Endothelial cell of umbilical vein (primary cell): ENCODE data around the gene RNF222. TPM values are rescaled to one million over a fixed set of nuclear protein-coding genes. Genes with fewer than 3 reads are reported as not detected.

Experiments used
- BruUV-seq: library from RNA; stranded (reverse); fragments of 400-500 nt; replicated peaks from 2 replicates; lab custom pipeline; 2021; lab: Mats Ljungman, UMichigan
- CTCF ChIA-PET: fragments of 300-600, 350-600 bp; sonication (Branson Sonifier 250); formaldehyde crosslinking; loops from one replicate; lab custom pipeline; 2021; ENCODE audit warnings: antibody characterized with exemption, inconsistent platforms; lab: Charles Lee
- POLR2A ChIA-PET: fragments of 300-600, 350-600 bp; sonication (Branson Sonifier 250); formaldehyde crosslinking; loops from one replicate; lab custom pipeline; 2021; ENCODE audit warnings: antibody characterized with exemption, inconsistent platforms; lab: Charles Lee
- DNase-seq: peaks from one replicate; pipeline ENCODE4 v3.0.0-alpha.2; 2011; ENCODE audit warnings: low read depth, low spot score
- FAIRE-seq: peaks from 2 replicates; lab custom pipeline; 2011; peaks lifted over from hg19 to GRCh38; lab: Jason Lieb, UNC
- H2AFZ ChIP-seq: 2 replicates; pipeline ENCODE4 v1.6.0; 2012; ENCODE audit warnings: low read depth, low read length, control low read depth, inconsistent platforms
- H3K27ac ChIP-seq: 2 replicates; pipeline ENCODE4 v1.5.1; 2011; ENCODE audit warnings: low read depth, mild to moderate bottlenecking, control low read depth, low read length, moderate library complexity; ENCODE audit not compliant: insufficient read depth
- H3K27me3 ChIP-seq, 2 experiments: 2 replicates each; pipeline versions ENCODE4 v1.6.0 to v1.6.1; 2011; ENCODE audit warnings: low read length in 2 of 2, mixed read lengths in 1 of 2; ENCODE audit not compliant: control insufficient read depth in 2 of 2, insufficient read depth in 2 of 2
- H3K36me3 ChIP-seq, 2 experiments: 2 replicates in 1 of 2; 3 replicates in 1 of 2; pipeline ENCODE4 v1.5.1; 2011; ENCODE audit warnings: low read length in 2 of 2, mild to moderate bottlenecking in 1 of 2, moderate library complexity in 1 of 2; ENCODE audit not compliant: control insufficient read depth in 2 of 2, insufficient read depth in 2 of 2; ENCODE audit errors: extremely low read depth in 1 of 2
- H3K4me1 ChIP-seq: 3 replicates; pipeline ENCODE4 v1.5.1; 2011; ENCODE audit warnings: mild to moderate bottlenecking, low read length; ENCODE audit not compliant: control insufficient read depth, insufficient read depth; ENCODE audit errors: extremely low read depth
- H3K4me2 ChIP-seq: 2 replicates; pipeline ENCODE4 v1.6.1; 2011; ENCODE audit warnings: low read length, control low read depth, mixed read lengths; ENCODE audit not compliant: insufficient read depth
- H3K4me3 ChIP-seq, 3 experiments: fragments of 200-600 bp in 1 of 3; sonication (generic), shearing (Covaris generic) in 1 of 3; replicated peaks in 1 of 3; 2 replicates each; pipeline ENCODE4 v1.5.1; 2011 to 2016; ENCODE audit warnings: control low read depth in 3 of 3, low read length in 3 of 3, mild to moderate bottlenecking in 2 of 3, inconsistent platforms in 1 of 3, low read depth in 1 of 3, moderate library complexity in 1 of 3; ENCODE audit not compliant: insufficient read depth in 1 of 3
- H3K79me2 ChIP-seq: 2 replicates; pipeline ENCODE4 v1.6.0; 2012; ENCODE audit warnings: low read length, inconsistent platforms; ENCODE audit not compliant: control insufficient read depth, insufficient read depth
- H3K9ac ChIP-seq: replicated peaks from 2 replicates; pipeline ENCODE3; 2011; ENCODE audit warnings: low read length, control low read depth; ENCODE audit not compliant: insufficient read depth; ENCODE audit errors: extremely low read depth
- H3K9me1 ChIP-seq: replicated peaks from 3 replicates; pipeline ENCODE4 v1.6.0; 2011; ENCODE audit warnings: mild to moderate bottlenecking, low read length; ENCODE audit not compliant: control insufficient read depth, insufficient read depth; ENCODE audit errors: extremely low read depth
- H3K9me3 ChIP-seq: replicated peaks from 2 replicates; pipeline ENCODE4 v1.5.1; 2012; ENCODE audit warnings: low read length, inconsistent platforms; ENCODE audit not compliant: control insufficient read depth, insufficient read depth
- H4K20me1 ChIP-seq: replicated peaks from 2 replicates; pipeline ENCODE3; 2011; ENCODE audit warnings: mild to moderate bottlenecking, low read length; ENCODE audit not compliant: control insufficient read depth, insufficient read depth; ENCODE audit errors: extremely low read depth
- CTCF ChIP-seq, 2 donors: IDR thresholded peaks; 1 replicate in 1 of 2; 2 replicates in 1 of 2; pipeline ENCODE4 v1.5.1; 2011; ENCODE audit warnings: low read length in 2 of 2, mild to moderate bottlenecking in 2 of 2, moderate library complexity in 2 of 2, control low read depth in 1 of 2, inconsistent platforms in 1 of 2, low read depth in 1 of 2; ENCODE audit not compliant: insufficient read depth in 1 of 2; ENCODE audit errors: extremely low read depth in 1 of 2
- EZH2 ChIP-seq: IDR thresholded peaks from 2 replicates; pipeline ENCODE4 v1.6.1; 2012; ENCODE audit warnings: borderline replicate concordance, low read depth, mild to moderate bottlenecking, moderate library complexity, low read length, inconsistent platforms; ENCODE audit not compliant: severe bottlenecking
- FOS ChIP-seq: IDR thresholded peaks from 2 replicates; pipeline ENCODE4 v1.6.1; 2011; ENCODE audit warnings: mild to moderate bottlenecking, low read length, moderate library complexity, borderline replicate concordance; ENCODE audit not compliant: insufficient read depth
- GATA2 ChIP-seq: IDR thresholded peaks from 2 replicates; pipeline ENCODE4 v1.7.0; 2011; ENCODE audit warnings: low read depth, mild to moderate bottlenecking, moderate library complexity, mixed read lengths, low read length; ENCODE audit not compliant: insufficient read length, insufficient read depth
- JUN ChIP-seq: IDR thresholded peaks from 2 replicates; pipeline ENCODE4 v1.6.1; 2011; ENCODE audit warnings: borderline replicate concordance, low read depth; ENCODE audit not compliant: insufficient read length, insufficient read depth
- MAX ChIP-seq: IDR thresholded peaks from 2 replicates; pipeline ENCODE4 v1.6.1; 2011; ENCODE audit not compliant: insufficient read depth, insufficient read length
- MYC ChIP-seq: IDR thresholded peaks from one replicate; pipeline ENCODE4 v1.6.1; 2011; ENCODE audit warnings: mild to moderate bottlenecking, low read depth, low read length
- POLR2A ChIP-seq: IDR thresholded peaks from 2 replicates; pipeline ENCODE4 v1.6.1; 2012; ENCODE audit warnings: low read depth, mild to moderate bottlenecking, control low read depth, low read length
- POLR2AphosphoS5 ChIP-seq: IDR thresholded peaks from 2 replicates; pipeline ENCODE4 v1.6.1; 2012; ENCODE audit warnings: low read depth, mild to moderate bottlenecking, control low read depth, low read length, moderate library complexity; ENCODE audit not compliant: insufficient read depth
- dilution Hi-C: fragments of 300-500 bp; cut with MboI; formaldehyde crosslinking; loops from one replicate; pipeline ENCODE4 v1.15.0; 2019; ENCODE audit warnings: low sequenced_read_pairs; ENCODE audit not compliant: extremely low pct_ligation_motif_present
- intact Hi-C: fragments of 100-400 bp; cut with micrococcal nuclease; formaldehyde crosslinking; loops from one replicate; pipeline ENCODE4 v1.10.0; 2022
- polyA plus RNA-seq, 4 experiments: library from polyadenylated mRNA; depleted of rRNA in 3 of 4; stranded (reverse) in 3 of 4; unstranded in 1 of 4; fragments of >200 nt; gene quantifications; 2 replicates each; pipeline versions ENCODE4 v1.2.1 to v1.2.3, GENCODE V29; 2011 to 2012; ENCODE audit warnings: missing spikeins in 1 of 4
- total RNA-seq: library from RNA; stranded (reverse); gene quantifications from 2 replicates; pipeline ENCODE4 v1.2.3, GENCODE V29; 2021

Gene RNF222
- total and polyA plus RNA-seq, 2 donors (not counting 3 experiments of a cell fraction or from before 2014, with no cell fraction given): not detected

GRCh38 chr17:8435245-8436168 is 37.9 kb upstream of the RNF222 start, which contains the start of gene NDEL1:
Gene NDEL1, plus strand, starts transcription at chr17:8435884. Its CDS starts 8,388 bp downstream, at chr17:8444272.
- ChIA-PET CTCF (interaction anchor here (0.5 to 2.9 kb wide), 7 partner anchors 10 to 350 kb away, joined by 3 to 12 read pairs (median 5); no protein-coding TSS in a partner anchor), POLR2A (interaction anchor here (0.7 to 1.0 kb wide), 7 partner anchors 10 to 225 kb away, joined by 3 to 10 read pairs (median 3); partner anchors contain the start of gene AURKB)
- Histone ChIP-seq H3K4me2 (peak within 1 kb of the TSS; percentile 93), H2AFZ (peak within 1 kb of the TSS; percentile 84), H3K27ac (peak within 1 kb of the TSS; percentile 86), H3K27me3 (no peaks in the 10 kb centered on the region), H3K4me1 (peaks cover 12% of the 10 kb centered on the region), H3K9me1 (no peaks in the 10 kb centered on the region), H3K9me3 (no peaks in the 10 kb centered on the region), H4K20me1 (no peaks in the 10 kb centered on the region), H3K4me3 (peak within 1 kb of the TSS; percentile 77 to 97 (median 93)), H3K9ac (peak within 1 kb of the TSS; percentile 97), H3K36me3 (peaks cover 2 to 3% of the 10 kb centered on the region in 2 experiments), H3K79me2 (peaks cover 45% of the 10 kb centered on the region)
- intact Hi-C loops (loop anchor here (1.0 to 10.0 kb wide), 4 partner anchors 10 to 199 kb away; partner anchors contain the start of genes MYH10 and RPL26), dilution Hi-C loops (no loop called here)
- DNase-seq (peak; percentile 98), FAIRE-seq (peak; percentile 90)
- BruUV-seq: TSS peak; percentile 93
- no peak for TF ChIP-seq GATA2
- TF ChIP-seq POLR2A: peak; percentile 95
- peak; percentile 93 for TF ChIP-seq POLR2AphosphoS5
- TF ChIP-seq MYC: no peak

GRCh38 chr17:8430966-8431365 is 33.3 kb upstream of the RNF222 start:
- no TSS peak for BruUV-seq
- no peak overlapping the region for H3K4me2 ChIP-seq
- no peaks in the 10 kb centered on the region for H3K79me2 ChIP-seq
- H3K4me1 ChIP-seq: peaks cover 4% of the 10 kb centered on the region
- H2AFZ ChIP-seq: peak overlapping the region; percentile 46
- H3K9ac ChIP-seq: no peak overlapping the region
- no peak for TF ChIP-seq GATA2
- no peak for TF ChIP-seq CTCF (IDR thresholded peaks at IDR 0.05; ENCODE audit: extremely low read depth in 1 of 2, insufficient read depth in 1 of 2, low read depth in 1 of 2, low read length in 2 of 2)
- no peak for TF ChIP-seq JUN
- no peak for TF ChIP-seq MAX
- TF ChIP-seq POLR2A: no peak
- TF ChIP-seq MYC: no peak
- no peak for TF ChIP-seq FOS
- TF ChIP-seq EZH2: no peak
- TF ChIP-seq POLR2AphosphoS5: no peak
- ChIA-PET CTCF (interaction anchor here (1.5 to 1.8 kb wide), 2 partner anchors 21 to 315 kb away, joined by 5 to 10 read pairs; no protein-coding TSS in a partner anchor), POLR2A (no interaction called here)
- H3K4me3 ChIP-seq: no peak overlapping the region
- H3K9me1 ChIP-seq: no peaks in the 10 kb centered on the region
- H4K20me1 ChIP-seq: no peaks in the 10 kb centered on the region
- dilution Hi-C loops: no loop called here
- peak; percentile 50 for FAIRE-seq
- DNase-seq: peak; percentile 70
- no peaks in the 10 kb centered on the region for H3K9me3 ChIP-seq
- no peak overlapping the region for H3K27ac ChIP-seq
- intact Hi-C loops: loop anchor here (10.0 kb wide), 1 partner anchor 204 kb away; the partner anchor contains the start of gene MYH10
- no peaks in the 10 kb centered on the region for H3K27me3 ChIP-seq
- H3K36me3 ChIP-seq: no peaks in the 10 kb centered on the region
